Adipocyte (in vitro differentiated cells): ENCODE results near the gene HS3ST1.
A peak's percentile ranks its signal among the peaks of the same experiment; 100 is the strongest.

Experiments
- DNase-seq: peaks from one replicate; pipeline ENCODE4 v3.0.0-alpha.2; 2015; ENCODE audit warnings: low read depth
- H3K27me3 ChIP-seq: replicated peaks from 2 replicates; pipeline ENCODE4 v1.7.0; 2013; ENCODE audit warnings: mild to moderate bottlenecking, low read length, moderate library complexity; ENCODE audit not compliant: control insufficient read depth, insufficient read depth
- H3K36me3 ChIP-seq: 2 replicates; pipeline ENCODE4 v1.7.0; 2013; ENCODE audit warnings: low read length, mild to moderate bottlenecking, moderate library complexity; ENCODE audit not compliant: control insufficient read depth, insufficient read depth, severe bottlenecking
- H3K4me1 ChIP-seq: 2 replicates; pipeline ENCODE4 v1.7.0; 2013; ENCODE audit warnings: mild to moderate bottlenecking, low read length, moderate library complexity; ENCODE audit not compliant: control insufficient read depth, insufficient read depth
- H3K4me3 ChIP-seq: 2 replicates; pipeline ENCODE4 v1.7.0; 2013; ENCODE audit warnings: mild to moderate bottlenecking, low read length, moderate library complexity
- H3K9ac ChIP-seq: 2 replicates; pipeline ENCODE4 v1.7.0; 2013; ENCODE audit warnings: mild to moderate bottlenecking, low read length, moderate library complexity
- H3K9me3 ChIP-seq: 2 replicates; pipeline ENCODE4 v1.7.0; 2013; ENCODE audit warnings: mild to moderate bottlenecking, low read length, moderate library complexity; ENCODE audit not compliant: control insufficient read depth

HS3ST1 gene

GRCh38 chr4:11428231-11428898, at the start of gene HS3ST1:
HS3ST1 (minus strand) TSS chr4:11428894; CDS start chr4:11400005, 28,889 bp downstream.
- peaks cover 42% of the 10 kb centered on the region for H3K27me3 ChIP-seq
- H3K9me3 ChIP-seq = no peaks in the 10 kb centered on the region
- no peaks in the 10 kb centered on the region for H3K36me3 ChIP-seq
- no peaks in the 10 kb centered on the region for H3K4me1 ChIP-seq
- H3K9ac ChIP-seq = no peak within 1 kb of the TSS
- peak within 1 kb of the TSS; percentile 65 for H3K4me3 ChIP-seq
- DNase-seq = no peak

GRCh38 chr4:11475871-11476270, 47.2 kb upstream of the HS3ST1 start:
- no peak for DNase-seq

GRCh38 chr4:11474146-11474545, 45.5 kb upstream of the HS3ST1 start:
- Histone ChIP-seq H3K9ac (no peak overlapping the region), H3K36me3 (no peaks in the 10 kb centered on the region), H3K27me3 (no peaks in the 10 kb centered on the region), H3K4me1 (no peaks in the 10 kb centered on the region), H3K4me3 (no peak overlapping the region), H3K9me3 (no peaks in the 10 kb centered on the region)
- no peak for DNase-seq

More at GRCh38 chr4:11475871-11476270, 47.2 kb upstream of the HS3ST1 start:
- H3K4me1 ChIP-seq = no peaks in the 10 kb centered on the region
- H3K4me3 ChIP-seq = no peak overlapping the region
- no peaks in the 10 kb centered on the region for H3K9me3 ChIP-seq
- no peaks in the 10 kb centered on the region for H3K27me3 ChIP-seq
- no peaks in the 10 kb centered on the region for H3K36me3 ChIP-seq
- H3K9ac ChIP-seq = no peak overlapping the region

DNA sequence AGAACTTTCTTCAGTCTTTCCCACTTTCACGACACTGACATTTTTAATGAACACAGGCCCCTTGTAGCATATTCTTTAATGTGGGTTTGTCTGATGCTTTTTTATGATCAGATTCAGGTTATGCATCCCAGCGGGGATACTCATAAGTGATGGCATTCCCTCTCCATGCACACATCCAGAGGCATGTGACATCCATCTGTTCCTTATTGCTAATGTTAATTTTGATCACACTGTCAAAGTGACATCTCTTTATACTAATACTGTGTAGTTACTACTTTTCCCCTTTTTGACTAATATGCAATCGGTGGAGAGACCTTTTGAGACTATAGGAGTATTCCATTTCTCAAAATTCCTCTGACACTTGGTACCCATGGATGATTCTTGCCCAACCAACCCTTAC, 43.8 kb upstream of the HS3ST1 start:
- DNase-seq = no peak
- no peak overlapping the region for H3K4me3 ChIP-seq
- H3K27me3 ChIP-seq = no peaks in the 10 kb centered on the region
- no peaks in the 10 kb centered on the region for H3K9me3 ChIP-seq
- no peaks in the 10 kb centered on the region for H3K4me1 ChIP-seq
- H3K36me3 ChIP-seq = no peaks in the 10 kb centered on the region
- no peak overlapping the region for H3K9ac ChIP-seq

GRCh38 chr4:11471618-11472017, 42.9 kb upstream of the HS3ST1 start:
- no peak for DNase-seq
- H3K9me3 ChIP-seq = no peaks in the 10 kb centered on the region
- no peaks in the 10 kb centered on the region for H3K27me3 ChIP-seq
- no peak overlapping the region for H3K9ac ChIP-seq
- no peaks in the 10 kb centered on the region for H3K4me1 ChIP-seq
- no peak overlapping the region for H3K4me3 ChIP-seq
- H3K36me3 ChIP-seq = no peaks in the 10 kb centered on the region

- no peaks in the 10 kb centered on the region for H3K9me3 ChIP-seq
- H3K9ac ChIP-seq = no peak overlapping the region
- H3K4me3 ChIP-seq = no peak overlapping the region
- no peak for DNase-seq
- no peaks in the 10 kb centered on the region for H3K27me3 ChIP-seq
- H3K4me1 ChIP-seq = no peaks in the 10 kb centered on the region
- H3K36me3 ChIP-seq = no peaks in the 10 kb centered on the region
Observed at GRCh38 chr4:11471046-11471441, 42.4 kb upstream of the HS3ST1 start.

- Histone ChIP-seq H3K9me3 (no peaks in the 10 kb centered on the region), H3K4me1 (no peaks in the 10 kb centered on the region), H3K36me3 (no peaks in the 10 kb centered on the region), H3K4me3 (no peak overlapping the region), H3K9ac (no peak overlapping the region), H3K27me3 (no peaks in the 10 kb centered on the region)
- no peak for DNase-seq
Observed at GRCh38 chr4:11470438-11471045, 41.8 kb upstream of the HS3ST1 start.

- no peaks in the 10 kb centered on the region for H3K27me3 ChIP-seq
Observed at GRCh38 chr4:11469650-11470437, 41.1 kb upstream of the HS3ST1 start.

GRCh38 chr4:11468901-11469300, 40.2 kb upstream of the HS3ST1 start:
- Histone ChIP-seq H3K9me3 (no peaks in the 10 kb centered on the region), H3K36me3 (no peaks in the 10 kb centered on the region), H3K4me3 (no peak overlapping the region), H3K4me1 (no peaks in the 10 kb centered on the region), H3K27me3 (no peaks in the 10 kb centered on the region), H3K9ac (no peak overlapping the region)
- no peak for DNase-seq

More at GRCh38 chr4:11469650-11470437, 41.1 kb upstream of the HS3ST1 start:
- Histone ChIP-seq H3K9me3 (no peaks in the 10 kb centered on the region), H3K4me1 (no peaks in the 10 kb centered on the region), H3K4me3 (no peak overlapping the region), H3K9ac (no peak overlapping the region), H3K36me3 (no peaks in the 10 kb centered on the region)
- DNase-seq = no peak

DNA sequence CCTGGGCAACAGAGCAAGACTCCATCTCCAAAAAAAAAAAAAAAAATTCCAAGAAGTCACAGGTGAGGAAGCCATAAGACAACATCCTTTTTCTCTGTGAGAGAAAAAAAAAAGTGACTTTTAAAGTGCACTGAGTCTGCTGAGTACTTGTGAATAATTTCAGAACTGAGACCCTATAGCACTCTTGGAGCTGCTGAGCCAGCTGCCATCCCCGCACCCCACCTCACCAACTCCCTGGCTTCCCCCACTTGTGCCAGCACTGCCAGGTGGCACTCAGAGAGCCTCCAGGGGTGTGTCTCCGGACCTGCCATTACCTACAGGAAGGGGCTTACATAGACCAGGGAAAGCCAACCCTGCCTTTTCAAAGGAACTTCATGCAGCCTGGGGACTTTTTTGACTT, 39.2 kb upstream of the HS3ST1 start:
- no peaks in the 10 kb centered on the region for H3K4me1 ChIP-seq
- H3K4me3 ChIP-seq = no peak overlapping the region
- no peaks in the 10 kb centered on the region for H3K27me3 ChIP-seq
- no peaks in the 10 kb centered on the region for H3K9me3 ChIP-seq
- H3K9ac ChIP-seq = no peak overlapping the region
- no peaks in the 10 kb centered on the region for H3K36me3 ChIP-seq
- no peak for DNase-seq

- Histone ChIP-seq H3K9ac (no peak overlapping the region), H3K4me3 (no peak overlapping the region), H3K36me3 (no peaks in the 10 kb centered on the region), H3K9me3 (no peaks in the 10 kb centered on the region), H3K4me1 (no peaks in the 10 kb centered on the region), H3K27me3 (no peaks in the 10 kb centered on the region)
- no peak for DNase-seq
Observed at GRCh38 chr4:11463707-11464106, 35.0 kb upstream of the HS3ST1 start.
